HCT116 (cell line): ENCODE results near the gene ZC3H15. TPM values are rescaled to one million over a fixed set of nuclear protein-coding genes. Genes with fewer than 3 reads are reported as not detected.

ENCODE experiments used
- ATAC-seq: fragments of 200-7000 bp; cut with Tn5 transposase; 2 replicates; pipeline ENCODE4 v1.9.1; 2020; ENCODE audit warnings: mild to moderate bottlenecking, moderate library complexity
- BruUV-seq: library from RNA; stranded (reverse); fragments of 400-500 nt; replicated peaks from 2 replicates; lab custom pipeline; 2021; lab: Mats Ljungman, UMichigan
- CTCF ChIA-PET: fragments of 300-600 bp; sonication (Branson Sonifier 250); formaldehyde crosslinking; loops from one replicate; lab custom pipeline; 2021; ENCODE audit warnings: antibody characterized with exemption; lab: Charles Lee
- POLR2A ChIA-PET: fragments of 300-600, 350-600 bp; sonication (Branson Sonifier 250); formaldehyde crosslinking; loops from one replicate; lab custom pipeline; 2021; ENCODE audit warnings: antibody characterized with exemption; lab: Charles Lee
- RAD21 ChIA-PET, 2 experiments: fragments of 300-600 bp; sonication (Branson Sonifier 250); formaldehyde crosslinking; loops; one replicate each; lab custom pipeline; 2023; ENCODE audit warnings: low total read pairs in 2 of 2; ENCODE audit not compliant: uncharacterized antibody in 2 of 2, unreplicated experiment in 2 of 2, low non-redundant PET in 1 of 2; lab: Charles Lee
- DNase-seq: peaks from one replicate; pipeline ENCODE4 v3.0.0-alpha.2; 2010; ENCODE audit warnings: low read depth, low spot score
- H2AFZ ChIP-seq: fragments of 200-600 bp; shearing (Covaris generic), sonication (generic); 2 replicates; pipeline ENCODE4 v1.6.1; 2017; ENCODE audit warnings: low read depth, mixed run types, mixed read lengths, antibody characterized with exemption, low read length; ENCODE audit not compliant: poor library complexity, severe bottlenecking
- H3K27ac ChIP-seq: 2 replicates; pipeline ENCODE4 v1.5.1; 2012; ENCODE audit warnings: low read depth, low read length
- H3K27me3 ChIP-seq: fragments of 200-600 bp; sonication (generic); 2 replicates; pipeline ENCODE4 v1.6.1; 2016; ENCODE audit warnings: mixed run types, low read length, mixed read lengths; ENCODE audit not compliant: insufficient read depth
- H3K36me3 ChIP-seq, 2 experiments: fragments of 200-500 bp in 1 of 2; fragments of 200-600 bp in 1 of 2; sonication (Bioruptor generic) in 1 of 2; sonication (generic) in 1 of 2; 2 replicates each; pipeline versions ENCODE4 v1.5.1 to v1.6.1; 2014 to 2016; ENCODE audit warnings: low read length in 2 of 2, inconsistent platforms in 1 of 2, mixed read lengths in 1 of 2, mixed run types in 1 of 2; ENCODE audit not compliant: insufficient read depth in 2 of 2, control insufficient read depth in 1 of 2
- H3K4me1 ChIP-seq, 2 experiments: fragments of 200-600 bp in 1 of 2; sonication (generic) in 1 of 2; 2 replicates each; pipeline versions ENCODE4 v1.5.1 to v1.6.1; 2012 to 2017; ENCODE audit warnings: low read length in 2 of 2, inconsistent platforms in 1 of 2, mild to moderate bottlenecking in 1 of 2, mixed read lengths in 1 of 2, mixed run types in 1 of 2, moderate library complexity in 1 of 2; ENCODE audit not compliant: insufficient read depth in 2 of 2, control insufficient read depth in 1 of 2
- H3K4me2 ChIP-seq: fragments of 200-600 bp; sonication (generic); 2 replicates; pipeline ENCODE4 v1.6.1; 2017; ENCODE audit warnings: mixed run types, low read length, mixed read lengths
- H3K4me3 ChIP-seq, 2 experiments: fragments of 200-600 bp in 1 of 2; sonication (generic) in 1 of 2; replicated peaks in 1 of 2; 2 replicates each; pipeline ENCODE4 v1.5.1; 2011 to 2016; ENCODE audit warnings: low read length in 2 of 2, control low read depth in 1 of 2, low read depth in 1 of 2, mild to moderate bottlenecking in 1 of 2, mixed read lengths in 1 of 2, mixed run types in 1 of 2
- H3K79me2 ChIP-seq: fragments of 200-600 bp; sonication (generic); 2 replicates; pipeline ENCODE4 v1.6.1; 2017; ENCODE audit warnings: mild to moderate bottlenecking, mixed run types, low read length, moderate library complexity, mixed read lengths; ENCODE audit not compliant: insufficient read depth
- H3K9ac ChIP-seq: fragments of 200-600 bp; sonication (generic); 2 replicates; pipeline ENCODE4 v1.6.1; 2016; ENCODE audit warnings: low read length, mixed read lengths
- H3K9me2 ChIP-seq: fragments of 200-600 bp; sonication (generic), shearing (Covaris generic); 2 replicates; pipeline ENCODE4 v1.6.1; 2017; ENCODE audit warnings: mixed run types, mild to moderate bottlenecking, moderate library complexity; ENCODE audit not compliant: insufficient read depth
- H3K9me3 ChIP-seq, 2 experiments: fragments of 200-500 bp in 1 of 2; fragments of 200-600 bp in 1 of 2; sonication (Bioruptor generic) in 1 of 2; sonication (generic) in 1 of 2; 2 replicates each; pipeline ENCODE4 v1.6.1; 2014 to 2017; ENCODE audit warnings: low read length in 2 of 2, mixed read lengths in 2 of 2, inconsistent platforms in 1 of 2, low read depth in 1 of 2, mild to moderate bottlenecking in 1 of 2, mixed run types in 1 of 2, moderate library complexity in 1 of 2; ENCODE audit not compliant: control insufficient read depth in 1 of 2, insufficient read depth in 1 of 2
- H4K20me1 ChIP-seq: fragments of 200-600 bp; sonication (generic), shearing (Covaris generic); 2 replicates; pipeline ENCODE4 v1.6.1; 2017; ENCODE audit warnings: mixed run types, mild to moderate bottlenecking, moderate library complexity; ENCODE audit not compliant: insufficient read depth
- CBX3 ChIP-seq: IDR thresholded peaks from 2 replicates; pipeline ENCODE4 v1.6.1; 2012; ENCODE audit warnings: low read depth
- RAD21 ChIP-seq: IDR thresholded peaks from 2 replicates; pipeline ENCODE4 v1.6.1; 2012; ENCODE audit warnings: low read depth, mild to moderate bottlenecking
- REST ChIP-seq: IDR thresholded peaks from 2 replicates; pipeline ENCODE4 v1.6.1; 2012; ENCODE audit warnings: low read depth
- YY1 ChIP-seq: IDR thresholded peaks from 2 replicates; pipeline ENCODE4 v1.6.1; 2011; ENCODE audit warnings: low read length, low read depth, moderate library complexity, mild to moderate bottlenecking; ENCODE audit not compliant: insufficient replicate concordance; ENCODE audit errors: extremely low read depth
- intact Hi-C: fragments of 100-400 bp; cut with micrococcal nuclease; formaldehyde crosslinking; loops from 2 replicates; pipeline ENCODE4 v1.10.0; 2022
- total RNA-seq: library from RNA; stranded (reverse); gene quantifications from one replicate; pipeline ENCODE4 v1.2.1, GENCODE V29; 2021; ENCODE audit not compliant: unreplicated experiment
- TF ChIP-seq, protein P1 (sequence below), 3 experiments: fragments of 200-600 bp in 1 of 3; sonication (generic) in 1 of 3; IDR thresholded peaks in 2 of 3; conservative IDR thresholded peaks in 1 of 3; 2 replicates each; pipeline ENCODE4 v1.5.1; 2012 to 2017; ENCODE audit warnings: low read depth in 2 of 3, low read length in 2 of 3, antibody characterized with exemption in 1 of 3, borderline replicate concordance in 1 of 3, control low read depth in 1 of 3, mild to moderate bottlenecking in 1 of 3, mixed read lengths in 1 of 3, mixed run types in 1 of 3, moderate library complexity in 1 of 3; ENCODE audit not compliant: insufficient read depth in 1 of 3

The ZC3H15 gene
- total RNA-seq, 1 experiment from 2014 or later = 75.2 TPM

GRCh38 chr2:186460465-186460864, 25.6 kb upstream of the ZC3H15 start:
- H3K4me3 ChIP-seq = no peak overlapping the region
- intact Hi-C loops = loop anchor here (1.0 kb wide), 1 partner anchor 1252 kb away; no protein-coding TSS in a partner anchor
- DNase-seq (no peak), ATAC-seq (peak; percentile 70)
- no peaks in the 10 kb centered on the region for H3K27me3 ChIP-seq
- no peak overlapping the region for H3K9ac ChIP-seq
- H3K27ac ChIP-seq = no peak overlapping the region
- H3K4me1 ChIP-seq = no peaks in the 10 kb centered on the region
- no peak overlapping the region for H3K4me2 ChIP-seq
- H2AFZ ChIP-seq = no peak overlapping the region
- no peaks in the 10 kb centered on the region for H3K36me3 ChIP-seq
- H3K9me3 ChIP-seq = no peaks in the 10 kb centered on the region
- TF ChIP-seq RAD21 = peak; percentile 67
- TF ChIP-seq YY1 = no peak
- TF ChIP-seq, protein P1, sequence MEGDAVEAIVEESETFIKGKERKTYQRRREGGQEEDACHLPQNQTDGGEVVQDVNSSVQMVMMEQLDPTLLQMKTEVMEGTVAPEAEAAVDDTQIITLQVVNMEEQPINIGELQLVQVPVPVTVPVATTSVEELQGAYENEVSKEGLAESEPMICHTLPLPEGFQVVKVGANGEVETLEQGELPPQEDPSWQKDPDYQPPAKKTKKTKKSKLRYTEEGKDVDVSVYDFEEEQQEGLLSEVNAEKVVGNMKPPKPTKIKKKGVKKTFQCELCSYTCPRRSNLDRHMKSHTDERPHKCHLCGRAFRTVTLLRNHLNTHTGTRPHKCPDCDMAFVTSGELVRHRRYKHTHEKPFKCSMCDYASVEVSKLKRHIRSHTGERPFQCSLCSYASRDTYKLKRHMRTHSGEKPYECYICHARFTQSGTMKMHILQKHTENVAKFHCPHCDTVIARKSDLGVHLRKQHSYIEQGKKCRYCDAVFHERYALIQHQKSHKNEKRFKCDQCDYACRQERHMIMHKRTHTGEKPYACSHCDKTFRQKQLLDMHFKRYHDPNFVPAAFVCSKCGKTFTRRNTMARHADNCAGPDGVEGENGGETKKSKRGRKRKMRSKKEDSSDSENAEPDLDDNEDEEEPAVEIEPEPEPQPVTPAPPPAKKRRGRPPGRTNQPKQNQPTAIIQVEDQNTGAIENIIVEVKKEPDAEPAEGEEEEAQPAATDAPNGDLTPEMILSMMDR (IDR thresholded peaks at IDR 0.05 in 2 of 3, conservative IDR thresholded peaks at IDR 0.05 in 1 of 3; ENCODE audit: borderline replicate concordance in 1 of 3, insufficient read depth in 1 of 3, low read depth in 2 of 3, low read length in 2 of 3) = peak; percentile 31 to 60 (median 38); a peak in 5 of 6 replicates
- TF ChIP-seq, all 23 proteins: peak for 2
- ChIA-PET CTCF (interaction anchor here (0.8 to 1.5 kb wide), 6 partner anchors 10 to 1252 kb away, joined by 3 to 4 read pairs (median 3); no protein-coding TSS in a partner anchor), RAD21 (no interaction called here), POLR2A (no interaction called here)
- H3K79me2 ChIP-seq = no peaks in the 10 kb centered on the region
- H3K9me2 ChIP-seq = no peaks in the 10 kb centered on the region
- BruUV-seq = no TSS peak
- H4K20me1 ChIP-seq = no peaks in the 10 kb centered on the region

- Histone ChIP-seq H2AFZ (no peak overlapping the region), H3K9me2 (no peaks in the 10 kb centered on the region), H3K4me3 (no peak overlapping the region), H3K4me2 (no peak overlapping the region), H4K20me1 (no peaks in the 10 kb centered on the region), H3K36me3 (no peaks in the 10 kb centered on the region), H3K9me3 (peaks cover 0 to 9% of the 10 kb centered on the region in 2 experiments; a peak in 1 of 4 replicates), H3K27ac (no peak overlapping the region), H3K4me1 (no peaks in the 10 kb centered on the region)
- ChIA-PET POLR2A (no interaction called here), RAD21 (no interaction called here), CTCF (no interaction called here)
- no peak for DNase-seq
- BruUV-seq = no TSS peak
- intact Hi-C loops = no loop called here
- TF ChIP-seq REST (no peak), CBX3 (no peak)
- TF ChIP-seq, all 23 proteins: peak for 0
- Histone ChIP-seq H3K79me2 (no peaks in the 10 kb centered on the region), H3K27me3 (no peaks in the 10 kb centered on the region), H3K9ac (no peak overlapping the region)
- no peak for ATAC-seq
Measured at GRCh38 chr2:186466743-186467142, 19.3 kb upstream of the ZC3H15 start.
